Epithelial cell of proximal tubule (primary cell): ENCODE measurements around the gene ZNF679. TPM values are rescaled to one million over a fixed set of nuclear protein-coding genes. Genes with fewer than 3 reads are reported as not detected.
"Not testable (repeated sequence)": the region's sequence is repeated elsewhere in the genome, so short reads cannot be mapped to it uniquely, and the experiment has no call there.

ENCODE experiments used
- DNase-seq: peaks from one replicate; pipeline ENCODE4 v3.0.0-alpha.2; 2011; ENCODE audit warnings: low read depth
- H3K4me3 ChIP-seq: 2 replicates; pipeline ENCODE4 v1.5.1; 2011; ENCODE audit warnings: low read depth, mild to moderate bottlenecking, low read length
- CTCF ChIP-seq: conservative IDR thresholded peaks from 2 replicates; pipeline ENCODE4 v1.5.1; 2012; ENCODE audit warnings: low read depth, mild to moderate bottlenecking, low read length
- total RNA-seq: library from RNA; depleted of rRNA; stranded (reverse); fragments of >200 nt; gene quantifications from 2 replicates; pipeline ENCODE4 v1.2.3, GENCODE V29; 2015

Gene ZNF679
- total RNA-seq, 1 donor from 2014 or later, result not detected

GRCh38 chr7:64187408-64187807 is 40.9 kb upstream of the ZNF679 start:
- DNase-seq, result no peak
- no peak overlapping the region for H3K4me3 ChIP-seq
- no peak for TF ChIP-seq CTCF

- H3K4me3 ChIP-seq, result no peak overlapping the region
- TF ChIP-seq CTCF, result no peak
- DNase-seq, result no peak
Measured at GRCh38 chr7:64192148-64192704, 36.0 kb upstream of the ZNF679 start.

- DNase-seq, result no peak
- H3K4me3 ChIP-seq, result no peak overlapping the region
- TF ChIP-seq CTCF, result no peak
Measured at GRCh38 chr7:64192775-64193174, 35.5 kb upstream of the ZNF679 start.

- DNase-seq, result no peak
- no peak for TF ChIP-seq CTCF
- no peak within 1 kb of the TSS for H3K4me3 ChIP-seq
Measured at GRCh38 chr7:64206903-64207302, 21.4 kb upstream of the ZNF679 start, which contains the start of gene ZNF735. ZNF735 (plus strand) TSS chr7:64207203; CDS start chr7:64207203, 0 bp downstream.

GRCh38 chr7:64219710-64220298 is 8.5 kb upstream of the ZNF679 start:
- DNase-seq, result not testable (repeated sequence)

GRCh38 chr7:64223366-64223765 is 4.9 kb upstream of the ZNF679 start:
- H3K4me3 ChIP-seq, result no peak overlapping the region
- TF ChIP-seq CTCF, result no peak
- no peak for DNase-seq

More at GRCh38 chr7:64219710-64220298, 8.5 kb upstream of the ZNF679 start:
- H3K4me3 ChIP-seq, result not testable (repeated sequence)

- no peak for TF ChIP-seq CTCF
- DNase-seq, result no peak
- no peak overlapping the region for H3K4me3 ChIP-seq
Measured at GRCh38 chr7:64266341-64266919, 38.2 kb downstream of the ZNF679 start.
